HS-27A (cell line): ENCODE measurements around the gene TBC1D5.

ENCODE experiments used
- DNase-seq: peaks from one replicate; pipeline ENCODE4 v3.0.0-alpha.2; 2012; ENCODE audit warnings: low read depth, missing footprints

TBC1D5 gene

DNA sequence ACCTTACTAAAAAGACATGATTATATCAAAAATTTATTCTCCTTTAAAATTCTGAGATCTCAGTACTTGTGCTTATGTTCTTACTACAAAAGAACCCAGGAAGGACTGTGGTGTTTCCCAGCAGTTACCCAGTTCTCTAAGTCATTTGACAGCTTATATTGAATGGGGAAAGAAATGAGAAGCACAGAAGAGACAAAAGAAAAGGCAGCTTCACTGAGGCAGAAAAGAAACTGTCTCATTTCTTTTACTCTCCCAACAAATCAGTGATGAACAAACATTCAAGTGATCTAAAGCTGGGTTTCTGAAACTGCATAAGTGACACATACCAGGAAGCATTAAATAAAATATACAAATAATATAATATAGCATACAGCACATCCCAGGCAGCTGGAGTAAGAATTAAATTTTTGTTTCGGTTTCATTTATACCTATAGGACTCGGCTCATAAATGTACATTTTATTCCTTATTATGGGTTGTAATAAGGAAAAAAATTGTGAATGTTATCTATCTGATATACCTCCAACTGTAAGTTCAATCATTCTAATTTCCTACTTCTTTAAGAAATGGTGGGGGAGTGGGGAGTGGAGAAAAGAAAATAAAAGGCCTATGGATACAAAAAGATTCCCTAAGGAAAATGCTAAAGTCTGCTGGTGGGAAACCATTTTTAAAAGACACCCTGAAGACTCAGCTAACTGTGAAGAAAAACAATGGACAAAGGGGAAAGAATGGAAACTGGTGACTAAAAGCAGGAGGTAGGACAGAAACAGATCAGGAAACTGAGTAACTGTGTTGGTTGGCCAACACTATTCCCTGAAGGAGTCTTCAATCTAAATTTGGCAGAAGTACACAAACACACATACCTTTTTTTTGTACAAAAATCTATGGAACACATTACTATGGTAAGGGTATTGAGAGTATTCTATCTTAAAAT lies 156.8 kb downstream of the TBC1D5 start:
- DNase-seq, result no peak

GRCh38 chr3:17584066-17584465 lies 158.4 kb downstream of the TBC1D5 start:
- no peak for DNase-seq

DNA sequence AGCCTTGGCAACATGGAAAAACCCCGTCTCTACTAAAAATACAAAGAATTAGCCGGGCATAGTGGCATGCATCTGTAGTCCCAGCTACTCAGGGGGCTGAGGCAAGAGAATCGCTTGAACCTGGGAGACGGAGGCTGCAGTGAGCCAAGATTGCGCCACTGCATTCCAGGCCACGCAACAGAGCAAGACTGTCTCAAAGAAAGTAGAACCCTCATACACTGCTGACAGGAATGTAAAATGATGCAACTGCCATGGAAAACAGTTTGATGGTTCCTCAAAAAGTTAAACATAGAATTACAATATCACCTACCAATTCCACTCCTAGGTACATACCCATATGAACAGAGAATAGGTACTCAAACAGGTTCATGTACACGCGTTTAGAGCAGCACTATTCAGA lies 158.9 kb downstream of the TBC1D5 start:
- DNase-seq, result no peak

GRCh38 chr3:17581421-17582080 lies 160.9 kb downstream of the TBC1D5 start:
- no peak for DNase-seq

GRCh38 chr3:17580901-17581300 lies 161.5 kb downstream of the TBC1D5 start:
- no peak for DNase-seq

DNA sequence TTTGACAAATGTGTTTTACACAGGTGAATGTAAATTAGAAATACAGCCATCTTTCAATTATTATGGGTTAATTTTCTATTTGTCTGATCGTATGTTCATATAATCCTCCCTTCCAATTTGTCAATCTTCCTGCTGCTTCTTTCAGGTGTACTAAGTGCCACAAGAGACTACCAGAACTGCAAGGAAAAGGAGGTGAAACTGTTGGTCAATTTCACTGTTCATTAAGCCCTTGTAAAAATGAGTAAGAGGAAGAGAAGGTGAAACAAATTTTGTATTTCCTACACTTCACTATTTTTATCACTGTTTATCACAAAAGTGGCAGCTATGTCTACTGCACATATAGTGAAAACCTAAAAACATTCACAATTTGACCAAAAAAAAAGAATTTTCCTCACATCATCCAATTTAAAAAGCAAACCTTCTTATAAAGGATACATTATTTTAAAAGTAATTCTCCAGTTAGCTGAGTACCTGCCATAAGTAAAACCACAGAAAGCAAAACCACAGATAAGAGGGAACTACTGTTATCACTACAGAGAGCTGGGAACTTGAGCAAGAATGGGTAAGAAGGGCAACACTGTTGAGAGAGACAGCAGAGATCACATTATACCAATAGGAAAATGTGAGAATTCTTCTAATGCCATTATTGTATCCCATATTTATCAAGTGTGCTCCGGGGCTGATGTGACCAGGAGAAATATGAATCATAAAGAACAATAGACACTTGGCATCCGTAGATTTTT lies 163.0 kb downstream of the TBC1D5 start:
- DNase-seq, result no peak

DNA sequence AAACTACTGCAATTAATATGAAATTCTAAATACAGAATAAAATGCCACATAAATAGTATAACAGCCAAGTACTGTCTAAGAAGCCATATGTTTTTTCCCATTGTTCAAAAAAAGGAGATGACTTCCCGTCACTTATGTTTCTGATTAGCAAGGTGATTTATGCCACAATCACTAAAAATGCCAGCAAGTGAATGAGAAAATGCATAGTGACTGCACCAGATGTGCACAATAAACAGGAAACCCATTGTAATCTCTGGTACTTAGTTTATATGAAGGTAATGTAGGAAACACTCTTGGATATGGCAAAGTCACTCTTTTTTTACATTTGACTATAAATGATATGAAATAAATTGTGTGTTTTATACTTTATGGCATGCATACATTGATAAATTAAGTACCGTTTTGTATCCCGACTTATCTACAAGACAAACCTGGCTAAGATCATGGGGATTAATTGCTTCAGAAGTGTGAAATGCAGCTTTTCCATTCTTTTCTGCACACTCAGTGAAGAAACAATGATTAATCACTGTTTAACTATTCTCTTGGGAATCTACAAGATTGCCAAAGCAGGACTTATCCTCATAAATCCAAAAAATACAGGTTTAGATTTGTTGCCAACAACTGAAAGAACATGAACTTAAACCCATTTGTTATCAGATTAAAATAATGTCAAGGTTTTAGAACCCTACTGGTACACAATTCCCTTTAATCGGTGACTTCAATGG lies 164.5 kb downstream of the TBC1D5 start:
- DNase-seq, result no peak

DNA sequence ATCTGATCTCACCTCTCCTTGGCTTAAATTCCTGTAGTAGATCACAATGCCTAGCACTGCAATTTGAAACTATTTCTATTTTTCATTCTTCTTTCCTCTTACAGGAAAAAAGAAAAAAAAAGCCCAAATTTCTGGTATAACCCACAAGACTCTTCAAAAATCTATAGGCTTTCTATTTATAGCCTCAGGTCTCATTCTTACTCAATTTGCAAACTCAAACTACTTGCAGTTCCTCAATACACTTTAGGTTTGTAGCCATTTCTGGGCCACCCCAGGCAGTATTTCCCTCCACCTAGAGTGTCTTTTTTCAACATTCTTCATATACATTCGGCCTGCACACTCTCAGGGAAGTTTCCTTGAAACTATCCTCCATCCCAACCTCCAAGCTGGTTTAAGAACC lies 169.0 kb downstream of the TBC1D5 start:
- DNase-seq, result no peak

DNA sequence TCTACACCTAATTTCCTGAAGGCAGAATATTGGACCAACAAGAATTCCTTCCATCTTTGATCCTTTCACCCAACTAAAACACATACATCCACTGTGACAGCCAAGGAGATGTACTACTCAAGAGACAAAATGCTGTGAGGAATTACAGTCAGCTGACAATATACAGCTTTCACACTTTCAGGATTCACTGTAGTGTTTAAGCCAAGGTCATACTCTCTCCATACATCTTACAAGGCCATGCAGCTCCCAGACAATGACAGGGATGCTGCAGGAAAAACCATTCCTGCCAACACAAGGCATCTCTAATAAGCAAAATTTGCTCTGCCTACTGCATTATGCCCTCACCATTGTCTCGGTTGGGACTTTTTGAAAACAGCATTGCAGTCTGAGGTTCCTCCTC lies 170.7 kb downstream of the TBC1D5 start:
- no peak for DNase-seq

DNA sequence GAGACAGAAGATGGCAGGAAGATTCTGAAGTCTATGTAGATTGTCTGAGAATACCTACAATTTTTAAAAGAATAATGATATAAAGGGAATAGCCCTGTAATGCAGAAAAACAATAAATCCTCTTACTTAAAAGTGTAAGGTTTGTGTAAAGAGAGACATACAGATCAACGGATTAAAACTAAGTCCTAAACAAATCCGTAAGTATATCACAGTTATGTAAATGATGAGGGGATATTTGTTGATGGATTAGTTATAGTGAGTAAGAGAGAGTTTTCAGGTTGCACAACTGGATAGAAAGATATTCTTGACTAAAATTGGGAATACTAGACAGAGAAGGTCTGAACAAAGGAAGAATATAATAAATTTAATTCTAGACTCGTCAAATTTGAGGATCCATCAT lies 179.6 kb downstream of the TBC1D5 start:
- no peak for DNase-seq

DNA sequence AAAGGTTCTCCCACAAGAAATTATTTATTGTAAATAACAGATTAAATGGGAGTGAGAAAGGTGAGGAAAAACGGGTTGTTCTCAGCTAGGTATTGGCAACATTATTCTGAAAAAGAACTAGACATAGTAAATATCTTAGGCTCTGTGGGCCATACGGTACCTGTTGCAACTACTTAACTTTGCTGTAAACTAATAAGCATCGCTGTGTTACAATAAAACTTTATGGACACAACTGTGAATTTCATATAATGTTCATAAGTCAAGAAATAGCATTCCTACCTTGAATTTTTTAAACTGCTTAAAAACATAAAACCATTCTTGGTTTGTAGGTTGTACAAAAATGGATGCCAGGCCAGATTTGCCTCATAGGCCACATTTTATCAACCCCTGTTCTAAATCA lies 183.9 kb downstream of the TBC1D5 start:
- no peak for DNase-seq

- no peak for DNase-seq
Measured at GRCh38 chr3:17557749-17558463, 184.5 kb downstream of the TBC1D5 start.

DNA sequence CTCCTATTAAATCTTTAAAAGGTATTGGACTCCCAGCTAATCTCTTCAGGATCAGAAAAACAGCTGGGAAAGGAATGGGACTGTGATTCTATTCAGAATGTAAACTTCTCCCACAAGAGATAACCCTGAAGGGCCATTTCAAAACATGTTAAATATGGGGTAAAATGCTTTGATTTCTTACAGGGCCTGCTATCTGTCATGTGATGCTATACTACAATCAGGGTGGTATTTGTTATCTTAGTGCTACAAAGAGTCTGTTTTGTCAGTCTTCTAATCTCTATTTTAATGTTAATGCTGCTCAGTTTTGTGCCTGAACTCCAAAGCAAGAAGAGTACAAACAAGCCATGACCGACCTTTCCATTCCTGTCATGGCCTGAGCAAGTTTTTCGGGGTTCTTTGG lies 186.9 kb downstream of the TBC1D5 start:
- DNase-seq, result no peak

DNA sequence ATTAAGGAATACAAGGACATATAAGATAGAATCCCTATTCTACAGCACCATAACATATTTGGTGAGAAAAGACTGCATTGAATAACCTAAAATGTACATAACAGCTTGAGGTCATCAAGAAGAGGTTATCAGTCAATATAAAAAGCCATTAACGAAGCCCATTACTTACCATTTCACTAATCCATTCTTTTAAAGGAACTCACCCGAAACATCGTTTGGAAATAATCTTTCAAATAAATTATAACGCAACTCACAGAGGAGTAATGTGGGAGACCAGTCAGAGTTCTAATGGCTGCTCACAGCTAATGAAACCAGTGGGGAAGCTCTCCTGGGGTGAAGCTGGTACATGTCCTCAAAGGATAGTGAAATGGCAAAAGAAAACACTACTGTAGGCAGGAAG lies 188.4 kb downstream of the TBC1D5 start:
- DNase-seq, result no peak

DNA sequence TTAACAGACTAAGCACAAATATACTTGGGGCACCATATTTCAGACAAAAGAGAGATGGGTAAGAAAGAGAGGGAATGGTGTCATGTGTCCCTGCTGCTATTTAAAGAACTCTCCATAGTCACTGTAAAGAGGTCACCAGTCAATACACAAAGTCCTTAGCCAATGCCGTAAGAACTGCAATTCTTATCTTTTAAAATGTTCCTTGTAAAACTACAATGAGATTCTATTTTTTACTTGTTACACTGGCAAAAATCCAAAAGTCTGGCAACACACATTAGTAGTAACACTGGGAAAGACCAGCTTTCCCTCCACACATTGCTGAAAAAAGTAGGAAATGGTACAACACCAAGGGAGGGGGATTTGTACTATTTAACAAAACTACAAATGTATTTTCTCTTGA lies 189.4 kb downstream of the TBC1D5 start:
- no peak for DNase-seq

GRCh38 chr3:17552351-17552750 lies 190.1 kb downstream of the TBC1D5 start:
- DNase-seq, result no peak

DNA sequence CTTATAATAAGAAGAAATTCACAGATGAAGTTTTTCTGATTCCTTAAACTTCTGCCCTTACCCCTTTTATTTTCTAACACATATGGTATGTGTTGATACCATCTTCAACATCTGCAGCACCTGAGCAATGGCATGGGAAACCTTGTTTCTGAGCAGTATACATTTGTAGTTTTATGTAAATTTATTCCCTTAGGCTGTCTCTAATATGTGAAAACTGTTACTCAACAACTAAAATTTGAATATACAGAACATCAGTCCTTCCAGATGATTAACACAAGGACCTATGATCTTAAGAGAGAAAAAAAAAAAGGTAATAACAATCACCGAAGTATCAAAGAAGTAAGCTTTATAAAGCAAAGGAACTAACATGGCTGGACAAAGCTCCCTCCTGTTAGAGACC lies 190.5 kb downstream of the TBC1D5 start:
- DNase-seq, result no peak

GRCh38 chr3:17551333-17551732 lies 191.1 kb downstream of the TBC1D5 start:
- DNase-seq, result no peak

- no peak for DNase-seq
Measured at GRCh38 chr3:17550624-17551023, 191.8 kb downstream of the TBC1D5 start.

DNA sequence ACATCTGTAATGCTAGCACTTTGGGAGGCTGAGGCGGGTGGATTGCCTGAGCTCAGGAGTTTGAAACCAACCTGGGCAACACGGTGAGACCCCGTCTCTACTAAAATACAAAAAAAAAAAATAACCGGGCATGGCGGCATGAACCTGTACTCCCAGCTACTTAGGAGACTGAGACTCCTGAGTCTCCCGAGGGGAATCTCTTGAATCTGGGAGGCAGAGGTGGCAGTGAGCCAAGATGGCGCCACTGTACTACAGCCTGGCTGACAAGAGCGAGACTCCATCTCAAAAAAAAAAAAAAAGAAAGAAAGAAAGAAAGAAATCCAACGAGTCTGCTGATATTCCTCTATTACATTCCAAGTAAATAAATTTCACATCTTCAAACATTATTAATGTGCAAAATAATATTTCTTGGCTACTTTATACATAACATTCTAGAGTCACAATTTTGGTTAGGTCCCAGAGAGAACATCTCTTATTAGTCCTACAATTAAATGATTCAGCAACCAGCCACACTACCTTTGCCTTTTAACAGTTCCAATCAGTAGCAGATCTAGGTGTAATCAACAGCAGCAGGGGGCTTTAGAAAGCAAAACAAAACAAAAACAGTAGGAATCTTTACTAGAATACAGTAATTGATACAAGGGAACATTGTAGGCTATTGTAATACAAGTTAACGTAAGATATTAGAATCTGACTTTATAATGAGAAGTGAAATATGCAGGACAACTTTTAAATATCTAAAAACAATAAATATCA lies 195.8 kb downstream of the TBC1D5 start:
- no peak for DNase-seq

GRCh38 chr3:17544632-17545031 lies 197.8 kb downstream of the TBC1D5 start:
- no peak for DNase-seq
